ENCODE results near the gene ANKMY1. TPM values are rescaled to one million over a fixed set of nuclear protein-coding genes. Genes with fewer than 3 reads are reported as not detected.

ANKMY1 gene, protein sequence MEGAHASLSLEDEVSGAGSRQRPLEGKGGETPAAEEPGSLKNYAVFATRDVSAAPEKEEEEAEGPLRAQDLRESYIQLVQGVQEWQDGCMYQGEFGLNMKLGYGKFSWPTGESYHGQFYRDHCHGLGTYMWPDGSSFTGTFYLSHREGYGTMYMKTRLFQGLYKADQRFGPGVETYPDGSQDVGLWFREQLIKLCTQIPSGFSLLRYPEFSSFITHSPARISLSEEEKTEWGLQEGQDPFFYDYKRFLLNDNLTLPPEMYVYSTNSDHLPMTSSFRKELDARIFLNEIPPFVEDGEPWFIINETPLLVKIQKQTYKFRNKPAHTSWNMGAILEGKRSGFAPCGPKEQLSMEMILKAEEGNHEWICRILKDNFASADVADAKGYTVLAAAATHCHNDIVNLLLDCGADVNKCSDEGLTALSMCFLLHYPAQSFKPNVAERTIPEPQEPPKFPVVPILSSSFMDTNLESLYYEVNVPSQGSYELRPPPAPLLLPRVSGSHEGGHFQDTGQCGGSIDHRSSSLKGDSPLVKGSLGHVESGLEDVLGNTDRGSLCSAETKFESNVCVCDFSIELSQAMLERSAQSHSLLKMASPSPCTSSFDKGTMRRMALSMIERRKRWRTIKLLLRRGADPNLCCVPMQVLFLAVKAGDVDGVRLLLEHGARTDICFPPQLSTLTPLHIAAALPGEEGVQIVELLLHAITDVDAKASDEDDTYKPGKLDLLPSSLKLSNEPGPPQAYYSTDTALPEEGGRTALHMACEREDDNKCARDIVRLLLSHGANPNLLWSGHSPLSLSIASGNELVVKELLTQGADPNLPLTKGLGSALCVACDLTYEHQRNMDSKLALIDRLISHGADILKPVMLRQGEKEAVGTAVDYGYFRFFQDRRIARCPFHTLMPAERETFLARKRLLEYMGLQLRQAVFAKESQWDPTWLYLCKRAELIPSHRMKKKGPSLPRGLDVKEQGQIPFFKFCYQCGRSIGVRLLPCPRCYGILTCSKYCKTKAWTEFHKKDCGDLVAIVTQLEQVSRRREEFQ
- 5.2 and 9.7 TPM in 2 replicates for total RNA-seq (2014; rRNA removed; shearing (Covaris generic))
- polyA plus RNA-seq (2015; cell fraction: cytosol; rRNA removed): 8.4 and 18.3 TPM in 2 replicates
- 41.2 and 51.2 TPM in 2 replicates for polyA plus RNA-seq (2015; cell fraction: nucleus; rRNA removed)

DNA sequence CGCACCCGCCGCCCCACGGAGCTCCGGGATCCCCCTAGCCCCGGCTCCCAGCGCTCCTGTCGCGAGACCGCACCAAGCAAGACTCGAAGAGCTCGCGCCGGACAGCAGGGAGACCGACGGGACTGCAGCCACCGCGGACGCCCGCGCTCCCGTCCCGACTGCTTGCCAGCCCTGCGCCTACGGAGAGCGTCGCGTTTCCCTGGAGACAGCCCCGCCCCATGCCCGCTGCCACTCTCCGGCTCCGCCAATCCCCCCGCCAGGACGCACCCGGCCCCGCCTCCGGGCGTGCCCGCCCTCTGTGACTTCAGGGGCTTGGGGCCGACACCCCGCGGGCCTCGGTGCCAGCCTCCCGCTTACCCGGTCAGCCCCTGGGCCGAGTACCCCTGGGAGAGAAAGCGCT lies at the start of gene ANKMY1:
Gene ANKMY1, minus strand, starts transcription at position 181 of the 400 bp plus-strand sequence. CDS start 653 bp downstream, outside the sequence.
- no peak for DNase-seq (ENCODE audit: low read depth, low spot score)
- in situ Hi-C loops (cut with HindIII; ENCODE audit: low pct_unique_long_range_greater_than_20kb, low sequenced_read_pairs): no loop called here

DNA sequence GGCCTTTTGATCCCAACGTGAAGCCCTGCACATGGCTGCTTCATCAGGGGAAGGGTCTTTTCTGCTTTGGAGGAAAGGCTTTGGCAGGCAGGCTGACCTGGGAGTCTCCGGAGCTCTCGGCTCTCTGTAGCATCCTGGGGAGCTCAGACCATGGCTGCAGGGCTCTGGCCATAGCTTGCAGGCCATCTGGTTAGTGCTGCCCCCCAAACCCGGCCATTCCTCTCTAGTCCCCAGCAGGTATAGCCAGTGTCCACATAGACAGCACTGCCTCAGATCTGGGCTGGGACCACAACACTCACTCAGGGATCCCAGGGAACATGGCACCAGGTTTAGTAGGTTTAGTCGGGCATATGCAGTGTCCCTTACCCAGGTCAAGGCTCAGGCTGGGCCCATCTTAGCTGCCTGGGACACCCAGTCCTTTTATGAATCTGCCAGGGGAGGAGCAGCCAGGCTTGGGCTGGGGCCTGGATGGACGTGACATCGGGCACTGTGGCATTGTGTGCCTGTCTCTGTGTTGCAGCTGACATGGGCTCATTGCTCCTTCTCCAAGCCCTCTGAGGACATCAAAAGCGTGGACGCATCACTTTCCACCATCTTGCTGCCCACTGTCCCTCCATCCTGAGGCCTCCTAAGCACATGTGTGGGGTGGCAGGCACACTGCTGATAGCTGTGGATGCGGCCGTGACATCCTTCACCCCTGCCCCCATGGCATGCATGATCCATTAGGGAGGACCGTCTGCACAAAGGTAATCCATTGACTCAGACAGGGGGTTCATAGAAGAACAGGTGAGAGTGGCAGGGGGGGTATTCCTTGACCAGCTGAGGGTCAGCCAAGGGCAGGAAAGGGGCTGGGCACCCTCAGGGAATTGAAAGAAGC lies 48.3 kb upstream of the ANKMY1 start:
- DNase-seq (ENCODE audit: low read depth, low spot score): no peak
- in situ Hi-C loops (cut with HindIII; ENCODE audit: low pct_unique_long_range_greater_than_20kb, low sequenced_read_pairs): no loop called here

DNA sequence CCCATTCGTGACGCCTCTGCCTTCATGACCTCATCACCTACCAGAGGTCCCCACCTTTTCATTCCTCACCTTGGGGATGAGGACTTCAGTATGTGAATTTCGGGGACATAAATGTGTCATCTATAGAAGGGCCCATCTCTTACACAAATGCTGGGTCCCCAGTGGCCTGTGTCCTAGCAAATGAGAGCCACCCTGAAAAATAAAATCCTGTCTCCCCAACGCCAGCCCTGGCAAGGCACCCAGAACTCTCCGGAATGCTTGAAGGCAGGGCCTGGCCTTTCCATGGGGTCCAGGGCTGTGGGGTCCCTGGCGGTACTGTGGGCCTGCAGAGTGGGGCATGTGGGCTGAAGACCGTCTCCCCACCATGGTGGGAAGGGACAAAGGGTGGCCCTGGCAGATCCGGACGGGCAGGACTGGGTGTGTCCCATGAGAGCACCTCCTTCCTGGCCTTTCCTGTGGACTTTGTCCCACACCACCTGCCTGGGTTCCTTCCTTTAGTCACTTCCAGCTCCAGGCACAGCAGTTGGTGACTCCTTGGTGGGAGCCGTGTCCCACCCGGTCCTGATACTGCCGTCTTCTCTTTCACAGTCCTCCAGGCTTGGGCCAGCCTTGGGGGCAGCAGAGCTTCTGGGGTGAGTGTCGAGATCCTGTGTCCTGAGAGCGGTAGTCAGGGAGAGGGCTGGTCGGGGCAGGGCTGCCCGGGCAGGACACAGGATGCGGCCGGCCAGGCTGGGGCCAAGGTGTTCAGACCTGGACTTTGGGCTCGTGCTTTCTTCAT lies 47.3 kb upstream of the ANKMY1 start:
- in situ Hi-C loops (cut with HindIII; ENCODE audit: low pct_unique_long_range_greater_than_20kb, low sequenced_read_pairs): no loop called here
- DNase-seq (ENCODE audit: low read depth, low spot score): no peak

DNA sequence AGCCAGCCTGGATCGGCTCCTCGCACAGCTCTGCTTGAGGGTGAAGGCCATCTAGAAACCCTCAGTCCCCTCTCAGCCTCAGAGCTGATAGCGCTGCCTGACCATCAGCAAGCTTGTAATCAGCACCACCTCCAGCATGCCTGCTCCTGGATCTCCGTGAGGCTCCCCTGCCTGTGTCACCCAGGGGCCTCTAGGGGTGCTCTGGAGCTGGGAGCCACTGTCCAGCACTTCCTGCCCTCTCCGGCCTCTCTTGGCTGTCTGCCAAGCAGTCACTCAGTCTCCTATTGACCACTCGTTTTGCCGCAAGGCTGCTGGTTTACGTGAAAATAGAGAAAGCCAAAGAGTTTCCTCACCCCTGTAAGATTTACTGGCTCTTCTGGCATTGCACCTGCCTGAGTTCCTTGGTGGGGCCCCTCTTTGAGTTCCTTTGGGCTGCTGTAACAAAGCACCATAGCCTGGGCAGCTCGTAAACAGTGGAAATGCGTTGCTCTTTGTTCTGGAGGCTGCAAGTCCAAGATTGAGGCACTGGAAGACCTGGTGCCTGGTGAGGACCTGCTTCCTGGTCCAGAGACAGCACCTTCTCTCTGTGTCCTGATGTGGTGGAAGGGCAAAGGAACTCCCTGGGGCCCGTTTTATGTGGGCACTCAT lies 46.6 kb upstream of the ANKMY1 start:
- peak; percentile 75 for DNase-seq (ENCODE audit: low read depth, low spot score)
- in situ Hi-C loops (cut with HindIII; ENCODE audit: low pct_unique_long_range_greater_than_20kb, low sequenced_read_pairs): no loop called here

DNA sequence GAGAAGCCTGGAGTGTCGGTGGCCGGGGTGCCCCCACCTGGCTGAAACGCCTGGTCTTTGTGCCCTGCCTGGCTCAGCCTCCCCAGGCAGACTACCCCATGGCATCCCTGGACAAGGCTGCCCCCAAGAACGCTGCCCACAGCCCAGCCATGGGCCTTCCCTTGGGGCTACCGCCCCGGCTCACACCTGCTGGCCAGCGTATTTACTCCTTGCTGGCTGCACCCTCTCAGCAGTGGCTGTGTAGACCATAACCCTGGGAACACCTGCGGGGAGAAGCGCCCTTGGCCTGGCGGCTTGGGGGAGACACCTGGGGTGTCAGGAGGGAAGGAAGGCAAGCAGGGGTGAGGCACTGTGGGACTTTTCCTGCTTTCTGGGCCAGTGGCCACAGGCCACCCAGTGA lies 46.1 kb upstream of the ANKMY1 start:
- DNase-seq (ENCODE audit: low read depth, low spot score): no peak
- in situ Hi-C loops (cut with HindIII; ENCODE audit: low pct_unique_long_range_greater_than_20kb, low sequenced_read_pairs): no loop called here

DNA sequence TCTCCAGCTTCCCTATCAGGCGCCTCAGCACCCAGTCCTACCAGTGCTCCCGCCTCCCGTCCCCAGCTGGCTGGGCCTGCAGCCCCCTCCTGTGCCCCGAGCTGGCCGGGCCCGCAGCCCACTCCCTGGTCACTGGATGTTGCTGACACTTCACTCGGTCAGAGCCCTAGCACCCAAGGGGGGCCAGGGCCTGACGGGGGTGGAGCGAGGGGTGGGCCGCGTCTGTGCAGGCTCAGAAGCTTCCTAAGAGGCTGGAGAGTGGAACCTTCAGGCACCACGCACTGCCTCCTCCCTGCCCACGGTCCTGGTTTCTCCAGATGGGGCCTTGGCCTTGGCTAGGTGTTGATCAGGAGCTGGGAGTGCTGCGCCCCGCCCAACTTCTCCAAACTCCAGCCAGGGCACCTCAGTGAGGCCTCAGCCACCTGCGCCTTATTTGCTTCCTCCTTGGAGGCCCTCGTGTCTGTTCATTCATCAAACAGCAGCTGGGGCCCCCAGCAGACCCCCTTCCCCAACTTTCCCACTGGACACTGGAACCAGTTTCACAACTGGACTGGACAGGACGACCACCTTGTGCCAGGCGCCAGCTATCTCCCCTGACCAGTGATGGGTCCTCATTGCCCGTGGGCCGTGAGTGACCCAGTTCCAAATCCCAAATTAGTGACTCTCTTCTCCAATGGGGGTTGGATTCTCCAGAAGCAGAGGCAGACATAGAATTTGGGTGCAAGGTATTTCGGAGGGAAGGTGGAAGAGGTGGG lies 45.5 kb upstream of the ANKMY1 start:
- in situ Hi-C loops (cut with HindIII; ENCODE audit: low pct_unique_long_range_greater_than_20kb, low sequenced_read_pairs): no loop called here
- DNase-seq (ENCODE audit: low read depth, low spot score): no peak

DNA sequence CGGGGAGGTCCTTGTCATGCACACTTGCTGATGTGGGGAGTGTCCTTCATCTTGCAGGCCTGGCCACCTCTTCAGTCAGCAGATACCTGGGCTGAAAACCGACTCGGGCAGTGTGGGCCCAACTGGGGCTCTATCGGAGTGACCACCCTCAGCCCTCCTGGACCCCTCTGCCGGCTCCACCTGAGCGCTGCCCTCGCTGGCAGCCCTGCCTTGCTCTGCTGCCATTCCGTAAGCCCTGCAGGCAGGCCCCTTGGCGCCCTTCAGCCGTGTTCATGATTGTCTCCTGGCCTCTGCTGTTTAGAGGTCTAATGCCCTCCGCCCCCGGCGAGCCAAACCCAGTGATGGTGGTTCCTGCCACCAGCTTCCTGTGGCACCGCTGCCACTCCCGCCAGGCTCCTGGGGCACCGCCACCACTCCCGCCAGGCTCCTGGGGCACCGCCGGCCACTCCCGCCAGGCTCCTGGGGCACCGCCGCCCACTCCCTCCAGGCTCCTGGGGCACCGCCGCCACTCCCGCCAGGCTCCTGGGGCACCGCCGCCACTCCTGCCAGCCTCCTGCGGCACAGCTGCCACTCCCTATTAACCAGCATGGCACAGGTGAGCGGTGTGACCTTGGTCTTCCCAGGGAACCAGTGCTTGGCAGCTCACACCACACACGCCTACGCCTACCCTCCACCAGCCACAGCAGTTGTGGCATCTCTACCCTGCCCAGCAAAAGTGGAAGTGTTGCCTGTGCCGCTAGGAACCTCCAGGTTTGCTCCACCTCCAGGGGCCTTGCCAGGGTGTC lies 44.7 kb upstream of the ANKMY1 start:
- in situ Hi-C loops (cut with HindIII; ENCODE audit: low pct_unique_long_range_greater_than_20kb, low sequenced_read_pairs): no loop called here
- DNase-seq (ENCODE audit: low read depth, low spot score): no peak

DNA sequence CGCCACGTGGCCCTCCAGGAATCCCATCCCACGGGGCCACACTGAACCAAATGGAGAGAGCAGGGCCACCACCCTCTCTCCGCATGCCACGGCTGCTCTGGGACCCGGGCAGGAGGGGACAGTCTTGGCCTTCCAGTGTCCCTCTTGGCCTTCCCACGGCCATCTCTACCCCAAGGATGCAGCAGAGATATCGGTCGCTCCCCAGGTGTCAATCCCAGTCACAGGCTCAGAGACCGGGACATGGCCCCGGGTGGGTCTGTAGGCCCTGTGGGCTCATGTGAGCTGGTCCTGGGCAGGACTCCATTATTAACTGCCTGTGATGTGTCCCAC lies 44.0 kb upstream of the ANKMY1 start:
- no peak for DNase-seq (ENCODE audit: low read depth, low spot score)
- in situ Hi-C loops (cut with HindIII; ENCODE audit: low pct_unique_long_range_greater_than_20kb, low sequenced_read_pairs): no loop called here

DNA sequence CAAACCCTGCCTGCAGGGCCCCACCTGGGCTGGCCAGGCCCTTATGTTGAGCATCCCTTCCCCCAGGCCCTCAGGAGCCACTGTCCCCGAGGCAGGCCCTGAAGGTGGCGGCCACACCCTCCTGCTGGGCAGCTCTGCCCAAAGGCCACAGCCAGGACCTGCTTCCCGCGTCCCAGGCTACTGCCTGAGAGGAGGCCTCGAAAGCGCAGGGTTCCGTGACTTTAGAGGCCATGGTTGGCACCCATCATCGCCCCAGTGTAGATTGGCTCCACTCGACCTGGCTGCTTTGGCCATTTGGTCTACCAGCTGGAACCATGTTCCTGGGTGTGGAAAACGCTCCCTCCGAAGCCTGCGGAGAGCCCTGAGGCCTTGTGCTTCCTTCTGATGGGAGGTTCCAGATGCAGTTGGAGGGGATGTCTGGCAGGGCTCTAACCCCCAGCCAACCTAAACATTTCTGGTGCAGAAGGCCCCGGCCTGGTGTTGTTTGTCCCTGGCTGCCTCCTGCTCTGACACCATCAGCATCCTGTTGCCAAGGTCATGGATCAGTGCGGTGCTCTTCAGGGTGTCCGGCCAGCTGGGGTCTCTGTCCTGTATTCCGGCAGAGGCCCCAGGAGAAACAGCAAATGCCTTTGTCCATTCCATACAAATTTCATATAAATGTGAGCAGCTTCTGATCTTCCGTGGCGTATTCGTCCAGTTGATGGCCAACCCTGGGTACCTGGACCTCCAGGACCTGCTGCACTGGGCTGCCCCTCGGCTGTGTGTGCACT lies 43.5 kb upstream of the ANKMY1 start:
- no peak for DNase-seq (ENCODE audit: low read depth, low spot score)
- in situ Hi-C loops (cut with HindIII; ENCODE audit: low pct_unique_long_range_greater_than_20kb, low sequenced_read_pairs): no loop called here

DNA sequence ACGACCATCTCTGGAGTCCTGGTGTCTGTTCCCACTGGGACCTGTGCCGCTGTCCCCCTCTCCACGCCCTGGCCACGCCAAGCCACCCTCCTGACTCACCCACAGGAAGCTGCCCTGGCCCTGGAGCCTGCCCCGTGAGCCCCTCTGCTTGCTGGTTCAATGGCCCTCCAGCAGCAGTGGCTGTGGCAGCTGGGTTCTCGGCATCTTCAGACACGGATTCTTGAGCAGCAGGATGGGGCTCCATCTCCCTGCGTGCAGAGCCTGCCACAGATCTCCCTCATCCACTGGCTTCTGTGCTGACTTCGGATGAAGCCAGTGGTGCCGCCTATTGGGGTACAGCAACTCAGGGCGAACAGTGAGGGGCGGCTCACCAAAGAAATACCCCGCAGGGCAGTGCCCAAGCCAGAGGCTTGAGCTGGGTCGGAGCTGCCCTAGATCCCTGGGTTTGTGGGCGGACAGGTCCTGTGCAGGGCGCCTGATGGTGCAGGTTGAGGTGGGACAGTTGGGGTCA lies 42.7 kb upstream of the ANKMY1 start:
- in situ Hi-C loops (cut with HindIII; ENCODE audit: low pct_unique_long_range_greater_than_20kb, low sequenced_read_pairs): no loop called here

DNA sequence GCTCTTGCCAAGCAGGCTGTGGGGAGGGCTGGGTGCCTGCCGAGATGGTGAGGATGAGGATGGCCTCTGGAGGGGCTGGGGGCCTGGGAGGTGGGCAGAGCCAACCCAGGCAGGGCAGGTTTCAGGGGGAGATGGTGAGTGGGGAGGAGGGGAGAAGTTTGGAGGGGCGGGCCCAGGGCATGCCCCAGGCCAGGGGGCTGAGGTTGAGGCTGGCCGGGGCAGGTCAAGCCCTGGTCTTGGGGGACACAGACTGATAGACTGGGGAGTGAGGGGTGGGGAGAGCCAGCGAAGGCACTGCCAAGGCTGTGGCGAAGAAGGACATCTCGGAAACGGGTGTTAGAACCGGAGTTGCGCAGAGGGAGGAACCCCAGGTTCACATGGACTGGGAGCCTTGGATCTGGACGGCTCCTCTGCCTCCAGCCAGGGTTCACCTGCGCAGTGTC lies 41.4 kb upstream of the ANKMY1 start:
- no peak for DNase-seq (ENCODE audit: low read depth, low spot score)
- in situ Hi-C loops (cut with HindIII; ENCODE audit: low pct_unique_long_range_greater_than_20kb, low sequenced_read_pairs): no loop called here

More for the DNA sequence above, 42.7 kb upstream of the ANKMY1 start:
- DNase-seq (ENCODE audit: low read depth, low spot score): no peak

DNA sequence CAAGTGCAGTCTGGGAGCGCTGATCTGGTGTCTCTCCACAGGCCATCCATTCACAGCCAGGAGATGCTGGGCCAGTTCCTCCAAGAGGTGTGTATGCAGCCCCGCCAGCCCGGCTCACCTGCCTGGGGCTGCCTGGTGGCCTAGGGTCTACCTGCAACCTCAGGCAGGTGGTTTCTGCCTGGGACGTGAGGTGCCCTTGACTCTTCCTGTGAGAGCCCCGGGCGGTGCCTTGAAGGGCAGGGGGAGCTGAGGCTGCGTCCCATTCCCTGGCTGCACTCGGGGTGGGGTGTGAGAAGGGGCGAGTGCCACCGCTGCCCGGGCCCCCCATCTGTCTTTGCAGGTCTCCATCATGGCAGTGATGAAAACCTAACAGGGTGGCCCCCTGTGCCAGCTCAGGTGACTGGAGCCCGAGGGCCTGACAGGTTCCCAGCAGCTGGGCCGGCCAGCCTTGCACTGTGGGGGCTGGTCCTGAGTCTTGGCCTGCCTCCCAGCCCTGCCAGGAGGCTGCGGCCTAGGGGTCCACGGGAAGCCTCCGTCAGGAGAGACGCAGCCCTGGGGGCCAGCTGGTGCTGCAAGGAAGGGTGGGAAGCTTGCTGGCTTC lies 40.6 kb upstream of the ANKMY1 start:
- no peak for DNase-seq (ENCODE audit: low read depth, low spot score)
- in situ Hi-C loops (cut with HindIII; ENCODE audit: low pct_unique_long_range_greater_than_20kb, low sequenced_read_pairs): no loop called here

DNA sequence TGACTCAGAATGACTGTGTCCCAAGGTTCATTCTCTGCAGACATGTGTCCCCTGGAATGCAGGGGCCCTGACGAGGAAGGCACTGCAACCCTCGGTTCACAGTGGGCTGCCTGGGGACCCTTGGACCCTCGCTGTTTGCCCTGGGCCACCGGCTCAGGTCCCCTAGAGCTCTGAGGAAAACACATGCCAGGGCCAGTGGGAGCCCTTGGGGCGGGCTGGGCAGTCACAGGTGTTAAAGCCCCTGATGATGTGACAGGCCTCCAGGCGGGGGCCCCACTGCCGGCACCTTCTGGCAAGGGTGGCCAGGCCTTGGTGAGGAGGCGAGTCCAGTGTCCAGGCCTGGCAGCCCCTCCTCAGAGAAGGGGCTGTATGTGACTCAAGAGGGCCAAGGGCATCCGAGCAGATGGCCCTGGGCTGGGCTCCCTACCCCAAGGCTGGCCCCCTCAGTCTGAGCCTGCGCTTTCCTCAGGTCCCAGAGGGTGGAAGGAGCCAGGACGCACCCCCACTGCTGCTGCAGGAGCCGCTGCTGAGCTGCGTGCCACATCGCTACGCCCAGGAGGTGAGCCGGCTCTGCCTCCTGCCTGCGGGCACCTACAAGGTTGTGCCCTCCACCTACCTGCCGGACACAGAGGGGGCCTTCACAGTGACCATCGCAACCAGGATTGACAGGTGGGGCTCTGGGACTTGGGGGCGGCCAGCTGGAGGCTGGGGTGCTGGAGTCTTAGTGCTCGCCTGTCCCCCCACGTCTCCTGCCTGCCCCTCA lies 39.8 kb upstream of the ANKMY1 start:
- DNase-seq (ENCODE audit: low read depth, low spot score): no peak

More for the DNA sequence above, 39.8 kb upstream of the ANKMY1 start:
- in situ Hi-C loops (cut with HindIII; ENCODE audit: low pct_unique_long_range_greater_than_20kb, low sequenced_read_pairs): no loop called here
